ENCODE measurements around the gene TAAR6.
"Not testable (repeated sequence)": the region's sequence is repeated elsewhere in the genome, so short reads cannot be mapped to it uniquely, and the experiment has no call there.

TAAR6 gene

DNA sequence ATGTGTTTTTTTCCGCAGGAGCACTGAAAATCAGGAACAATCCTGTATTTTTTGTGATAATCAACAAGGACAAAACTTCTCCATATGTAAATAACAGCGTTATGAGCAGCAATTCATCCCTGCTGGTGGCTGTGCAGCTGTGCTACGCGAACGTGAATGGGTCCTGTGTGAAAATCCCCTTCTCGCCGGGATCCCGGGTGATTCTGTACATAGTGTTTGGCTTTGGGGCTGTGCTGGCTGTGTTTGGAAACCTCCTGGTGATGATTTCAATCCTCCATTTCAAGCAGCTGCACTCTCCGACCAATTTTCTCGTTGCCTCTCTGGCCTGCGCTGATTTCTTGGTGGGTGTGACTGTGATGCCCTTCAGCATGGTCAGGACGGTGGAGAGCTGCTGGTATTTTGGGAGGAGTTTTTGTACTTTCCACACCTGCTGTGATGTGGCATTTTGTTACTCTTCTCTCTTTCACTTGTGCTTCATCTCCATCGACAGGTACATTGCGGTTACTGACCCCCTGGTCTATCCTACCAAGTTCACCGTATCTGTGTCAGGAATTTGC is at the start of gene TAAR6:
Gene TAAR6, plus strand, starts transcription at position 102 of the 557 bp plus-strand sequence. Its CDS starts 0 bp downstream, at position 102.
- no peak for DNase-seq (ENCODE audit: low spot score)

GRCh38 chr6:132520953-132521352 is 49.2 kb upstream of the TAAR6 start:
- no peak for DNase-seq (ENCODE audit: low spot score)

- no peak for DNase-seq (ENCODE audit: low spot score)
Observed at GRCh38 chr6:132524646-132525045, 45.5 kb upstream of the TAAR6 start.

DNA sequence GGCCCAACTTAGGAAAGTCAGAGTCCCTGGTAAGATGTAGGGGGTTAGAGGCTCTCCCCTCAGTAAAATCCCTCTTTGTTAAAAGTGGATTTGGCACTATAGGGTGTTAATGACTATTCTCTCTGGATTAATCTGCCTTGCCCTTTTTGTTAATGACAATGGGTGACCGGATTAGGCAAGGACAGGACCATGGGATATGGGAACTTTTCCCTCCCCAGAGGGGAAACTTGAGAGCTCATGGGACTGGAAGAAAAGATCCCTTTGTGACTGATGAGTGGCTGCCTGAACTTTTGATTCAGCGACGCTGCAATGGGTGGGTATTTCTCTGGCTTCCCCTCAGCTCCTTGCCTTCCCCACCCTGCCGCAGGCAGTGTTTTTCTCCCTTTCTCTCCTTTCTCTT is 44.3 kb upstream of the TAAR6 start:
- DNase-seq (ENCODE audit: low spot score): no peak

- DNase-seq (ENCODE audit: low spot score): no peak
Observed at GRCh38 chr6:132526461-132526860, 43.7 kb upstream of the TAAR6 start.

- DNase-seq (ENCODE audit: low spot score): no peak
Observed at GRCh38 chr6:132527791-132528190, 42.3 kb upstream of the TAAR6 start.

DNA sequence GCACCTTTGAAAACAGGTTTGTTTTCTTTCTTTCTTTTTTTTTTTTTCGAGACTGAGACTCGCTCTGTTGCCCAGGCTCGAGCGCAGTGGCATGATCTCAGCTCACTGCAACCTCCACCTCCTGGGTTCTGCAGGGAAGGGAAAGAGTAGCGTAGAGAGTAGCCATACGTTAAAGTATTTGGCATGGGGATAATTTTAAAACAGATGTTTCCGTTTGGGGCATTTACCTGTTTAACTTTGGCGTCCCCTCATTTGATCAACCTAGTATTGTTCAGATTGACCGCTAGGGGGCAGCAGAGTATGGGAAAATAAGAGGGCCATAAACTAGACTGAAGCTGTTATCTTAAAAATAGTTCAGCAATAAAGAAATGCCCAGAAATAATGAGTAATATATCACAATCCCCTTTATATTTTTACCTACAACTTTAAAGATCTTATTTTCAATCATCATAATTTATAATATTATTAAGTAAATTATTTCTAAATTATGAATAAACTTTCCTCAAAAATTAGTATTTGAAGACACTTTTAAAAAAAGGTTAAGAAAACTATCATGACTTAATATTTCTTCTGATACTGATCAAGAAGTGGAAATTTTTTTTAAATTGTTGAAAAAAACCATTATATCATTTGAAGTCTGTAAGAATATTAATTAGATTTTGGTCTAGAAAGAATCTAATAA is 39.7 kb upstream of the TAAR6 start:
- DNase-seq (ENCODE audit: low spot score): peak; percentile 85

GRCh38 chr6:132534546-132534945 is 35.6 kb upstream of the TAAR6 start:
- not testable (repeated sequence) for DNase-seq (ENCODE audit: low spot score)

GRCh38 chr6:132537145-132537544 is 33.0 kb upstream of the TAAR6 start:
- DNase-seq (ENCODE audit: low spot score): no peak

- no peak for DNase-seq (ENCODE audit: low spot score)
Observed at GRCh38 chr6:132537977-132538376, 32.1 kb upstream of the TAAR6 start, which contains the start of gene TAAR9. TSS of gene TAAR9 (plus strand) at chr6:132538277. CDS start at chr6:132538290, 13 bp downstream.

- no peak for DNase-seq (ENCODE audit: low spot score)
Observed at GRCh38 chr6:132544826-132545225, 25.3 kb upstream of the TAAR6 start.

DNA sequence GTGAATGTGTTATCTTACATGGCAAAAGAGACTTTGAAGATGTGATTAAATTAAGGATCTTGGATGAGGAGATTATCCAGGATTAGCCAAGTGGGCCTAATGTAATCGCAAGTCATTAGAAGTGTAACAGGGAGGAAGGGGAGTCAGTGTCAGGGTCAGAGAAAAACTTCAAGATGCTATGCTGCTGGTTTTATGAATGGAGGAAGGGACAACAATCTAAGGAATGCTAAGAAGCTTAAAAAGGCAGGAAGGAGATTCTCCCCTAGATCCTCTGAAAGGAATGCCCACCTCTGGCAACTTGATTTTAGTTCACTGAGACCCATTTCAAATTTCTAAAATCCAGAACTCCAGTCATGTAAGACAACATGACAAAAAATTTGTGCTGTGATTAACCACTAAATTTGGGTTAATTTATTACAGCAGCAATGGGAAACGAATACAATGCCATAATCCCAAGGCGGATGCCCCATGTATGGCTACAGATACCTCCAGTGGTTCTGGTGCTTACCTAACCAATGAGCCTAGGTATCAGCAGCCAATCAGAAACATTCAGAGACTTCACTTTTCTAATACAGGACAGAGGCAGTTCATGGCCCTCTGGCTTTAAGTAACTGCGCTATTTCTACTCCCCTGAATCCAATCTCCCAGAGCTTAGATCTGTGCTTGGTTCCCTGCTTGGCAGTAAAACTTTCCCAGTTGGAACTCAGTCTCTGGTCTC is 21.2 kb upstream of the TAAR6 start:
- no peak for DNase-seq (ENCODE audit: low spot score)

DNA sequence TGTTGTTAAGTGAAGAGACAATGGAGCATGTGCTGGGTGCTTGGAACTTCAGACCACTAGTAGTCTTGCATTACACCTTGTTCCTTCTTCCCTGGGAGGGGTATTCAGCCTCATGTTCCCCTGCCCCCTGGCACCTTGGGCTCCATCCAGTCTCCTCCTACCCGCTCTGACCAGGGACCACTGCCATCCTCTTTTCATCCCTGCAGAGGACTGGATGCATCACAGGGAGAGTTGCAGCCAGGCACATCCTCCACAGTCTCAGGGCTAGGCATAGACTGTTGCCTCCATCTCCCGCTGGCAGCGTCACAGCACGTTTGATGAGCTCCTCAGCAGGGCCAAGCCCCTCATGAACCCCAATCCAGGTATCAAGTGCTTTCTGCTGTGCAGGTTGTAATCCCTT is 18.9 kb upstream of the TAAR6 start:
- DNase-seq (ENCODE audit: low spot score): no peak

DNA sequence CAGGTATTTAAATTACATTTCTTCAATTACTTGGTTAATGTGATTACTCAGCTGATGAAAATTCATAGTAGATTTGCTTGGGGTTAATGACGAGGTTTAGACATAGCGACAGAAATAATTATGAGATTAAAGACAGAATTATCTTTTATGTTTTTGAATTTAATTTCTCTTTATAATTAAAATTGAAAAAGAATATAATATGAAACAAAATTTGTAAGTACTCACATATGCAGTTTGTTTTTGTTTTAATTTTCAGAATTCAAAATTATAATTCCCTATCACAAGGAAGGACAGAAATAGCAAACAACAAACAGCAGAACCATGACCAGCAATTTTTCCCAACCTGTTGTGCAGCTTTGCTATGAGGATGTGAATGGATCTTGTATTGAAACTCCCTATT is 17.8 kb upstream of the TAAR6 start, which contains the start of gene TAAR8:
Gene TAAR8, plus strand, starts transcription at position 301 of the 400 bp plus-strand sequence. Its CDS starts 21 bp downstream, at position 322.
- no peak for DNase-seq (ENCODE audit: low spot score)

DNA sequence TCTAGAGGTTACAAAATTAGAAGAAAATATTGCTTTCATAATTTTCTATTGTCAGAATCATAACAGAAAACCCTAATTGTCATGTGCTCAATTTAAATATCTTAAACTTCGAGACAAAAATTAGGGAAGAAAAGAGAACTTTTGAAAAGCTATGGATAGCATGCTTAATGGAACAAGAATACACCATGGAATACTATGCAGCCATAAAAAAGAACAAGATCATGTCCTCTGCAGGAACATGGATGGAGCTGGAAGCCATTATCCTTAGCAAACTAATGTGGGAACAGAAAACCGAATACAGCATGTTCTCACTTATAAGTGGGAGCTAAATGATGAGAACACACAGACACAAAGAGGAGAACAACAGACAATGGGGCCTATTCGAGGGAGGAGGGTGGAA is 10.0 kb upstream of the TAAR6 start:
- not testable (repeated sequence) for DNase-seq (ENCODE audit: low spot score)

GRCh38 chr6:132566404-132566803 is 3.7 kb upstream of the TAAR6 start:
- no peak for DNase-seq (ENCODE audit: low spot score)

DNA sequence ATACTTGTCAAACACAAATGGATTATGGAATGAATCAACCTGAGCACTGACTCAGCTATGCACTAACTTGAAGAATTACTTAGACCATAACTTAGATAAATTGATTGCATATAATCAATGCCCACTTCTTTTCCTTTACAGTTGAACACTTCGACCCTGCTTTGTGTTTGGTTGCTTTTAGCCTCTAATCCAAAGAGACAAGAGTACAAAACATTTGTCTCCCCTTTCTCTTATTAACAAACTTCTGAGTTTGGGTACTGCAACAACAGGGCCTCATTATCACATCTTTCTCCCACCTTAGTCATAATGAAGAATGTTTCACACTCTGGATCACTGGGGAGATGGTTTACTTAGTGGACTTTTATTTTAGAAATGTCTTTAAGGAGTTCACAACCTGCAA is 2.6 kb upstream of the TAAR6 start:
- no peak for DNase-seq (ENCODE audit: low spot score)

DNA sequence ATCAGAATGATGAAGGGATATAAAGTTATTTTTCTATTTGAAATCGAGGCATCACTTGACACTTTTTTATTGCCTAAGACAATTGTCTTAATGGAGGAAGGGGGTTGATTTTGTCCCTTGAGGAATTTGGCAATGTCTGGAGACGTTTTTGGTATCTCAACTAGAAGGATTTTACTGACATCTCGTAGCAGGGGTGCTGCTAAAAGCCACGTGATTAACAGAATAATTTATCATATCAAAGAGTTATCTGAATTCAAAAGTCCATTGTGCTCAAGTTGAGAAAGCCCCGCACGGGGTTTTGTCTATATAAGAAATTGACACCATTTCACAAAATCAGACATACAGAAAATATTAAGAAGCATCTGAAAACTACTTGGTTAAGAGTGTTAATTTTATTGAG is 1.5 kb upstream of the TAAR6 start:
- DNase-seq (ENCODE audit: low spot score): no peak

DNA sequence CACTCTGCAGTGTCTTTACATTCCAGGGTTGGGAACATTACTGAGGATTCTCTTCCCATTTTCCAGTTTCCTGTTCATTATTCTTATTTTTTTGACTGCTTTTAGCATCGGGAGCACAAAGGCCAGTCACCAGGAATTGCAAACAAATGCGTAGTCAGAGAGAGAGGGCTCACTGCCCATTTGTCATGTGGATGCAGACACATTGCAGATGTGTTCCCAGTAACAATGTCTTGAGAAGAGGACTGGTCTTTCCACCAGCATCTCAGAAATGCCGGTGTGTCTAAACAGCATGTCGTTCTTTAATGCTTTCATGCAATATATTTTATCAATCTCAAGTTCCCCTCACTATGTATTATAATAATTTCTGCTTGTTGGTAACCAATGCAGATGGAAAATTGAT is 952 bp upstream of the TAAR6 start:
- no peak for DNase-seq (ENCODE audit: low spot score)

DNA sequence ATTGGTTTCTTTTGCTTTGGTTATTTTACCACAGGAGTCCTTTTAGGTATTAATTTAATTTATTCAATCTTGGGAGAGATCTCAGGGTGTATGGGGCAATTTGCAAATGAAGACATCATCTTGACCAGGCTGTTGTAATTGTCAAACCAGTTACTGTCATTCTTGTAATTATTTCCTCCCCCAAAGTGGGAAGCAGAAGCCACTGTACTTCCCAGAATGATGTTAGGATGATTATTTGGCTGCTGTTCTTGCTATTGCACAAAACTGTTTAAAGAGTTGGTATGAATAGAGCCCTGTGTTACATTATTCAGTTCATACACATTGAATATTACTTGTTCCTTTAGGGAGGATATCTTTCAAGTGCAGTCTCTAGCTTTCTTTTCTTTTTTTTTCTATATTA is 1.7 kb downstream of the TAAR6 start:
- DNase-seq (ENCODE audit: low spot score): no peak

DNA sequence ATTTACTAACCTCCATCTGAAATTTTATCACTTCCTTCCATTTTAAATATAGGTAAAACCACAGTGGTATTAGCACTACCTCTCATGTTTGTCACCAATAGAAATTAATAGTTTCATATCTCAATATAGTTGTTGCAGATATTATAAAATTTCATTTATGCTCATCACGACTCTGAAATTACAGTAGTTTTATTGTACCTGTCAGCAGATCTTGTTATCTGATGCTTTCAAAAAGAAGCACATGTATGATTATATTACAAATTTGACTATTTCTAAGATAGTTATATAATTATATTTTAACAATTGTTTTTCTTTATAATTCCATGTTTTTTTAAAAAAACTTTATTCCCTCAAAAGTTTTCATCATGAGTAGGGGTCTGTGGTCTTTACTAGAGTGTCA is 14.6 kb downstream of the TAAR6 start:
- no peak for DNase-seq (ENCODE audit: low spot score)

- DNase-seq (ENCODE audit: low spot score): no peak
Observed at GRCh38 chr6:132587424-132587823, 17.3 kb downstream of the TAAR6 start.

DNA sequence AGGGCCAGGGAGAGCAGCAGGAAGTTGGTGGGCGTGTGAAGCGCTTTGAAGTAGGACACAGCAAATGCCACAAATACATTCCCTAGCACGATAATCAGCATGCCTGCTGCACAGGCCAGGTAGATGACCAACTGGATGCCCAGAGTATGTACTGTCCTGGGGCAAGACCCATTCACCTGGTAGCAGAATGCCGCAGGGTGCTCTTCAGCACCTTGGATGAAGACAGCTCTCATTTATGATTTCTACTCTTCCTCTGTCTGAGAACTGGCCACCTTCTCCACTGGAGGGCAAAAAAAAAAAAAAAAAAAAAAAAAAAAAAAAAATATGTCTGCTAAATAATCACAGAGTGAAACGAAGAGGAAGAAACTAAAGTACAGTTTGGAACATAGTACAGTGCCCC is 19.3 kb downstream of the TAAR6 start, which contains the start of gene TAAR5:
Gene TAAR5, minus strand, starts transcription at position 288 of the 400 bp plus-strand sequence. Its CDS starts 55 bp downstream, at position 233.
- DNase-seq (ENCODE audit: low spot score): no peak

Data from NAMALWA (cell line).